BLaER1 (cell line): ENCODE measurements around the gene SHF.
A peak's percentile ranks its signal among the peaks of the same experiment; 100 is the strongest.

Experiments
- H3K27ac ChIP-seq: shearing (Covaris generic); formaldehyde crosslinking; 2 replicates; pipeline ENCODE4 v1.8.1; 2022
- H3K27me3 ChIP-seq: shearing (Covaris generic); formaldehyde crosslinking; 2 replicates; pipeline ENCODE4 v1.8.1; 2022
- H3K36me3 ChIP-seq: shearing (Covaris generic); formaldehyde crosslinking; 2 replicates; pipeline ENCODE4 v1.8.1; 2022
- H3K4me1 ChIP-seq: shearing (Covaris generic); formaldehyde crosslinking; 2 replicates; pipeline ENCODE4 v1.8.1; 2022
- H3K4me2 ChIP-seq: shearing (Covaris generic); formaldehyde crosslinking; 2 replicates; pipeline ENCODE4 v1.8.1; 2022
- H3K4me3 ChIP-seq: shearing (Covaris generic); formaldehyde crosslinking; 2 replicates; pipeline ENCODE4 v1.8.1; 2022
- H3K9ac ChIP-seq: shearing (Covaris generic); formaldehyde crosslinking; 2 replicates; pipeline ENCODE4 v1.8.1; 2022
- H3K9me3 ChIP-seq: shearing (Covaris generic); formaldehyde crosslinking; 2 replicates; pipeline ENCODE4 v1.8.1; 2022
- H4K20me1 ChIP-seq: shearing (Covaris generic); formaldehyde crosslinking; 2 replicates; pipeline ENCODE4 v1.8.1; 2022
- Cebpa-rat ChIP-seq: shearing (Covaris generic); IDR thresholded peaks from 2 replicates; pipeline ENCODE4 v1.8.1; 2022

The SHF gene

GRCh38 chr15:45120081-45120972 lies 67.4 kb downstream of the SHF start:
- H3K36me3 ChIP-seq: no peaks in the 10 kb centered on the region
- H3K9ac ChIP-seq: no peak overlapping the region
- peaks cover 27% of the 10 kb centered on the region for H3K27me3 ChIP-seq

GRCh38 chr15:45118996-45119395 lies 68.8 kb downstream of the SHF start:
- Histone ChIP-seq H3K4me3 (no peak overlapping the region), H4K20me1 (no peaks in the 10 kb centered on the region), H3K4me2 (no peak overlapping the region), H3K27me3 (peaks cover 40% of the 10 kb centered on the region), H3K36me3 (no peaks in the 10 kb centered on the region), H3K27ac (no peak overlapping the region), H3K9me3 (peaks cover 7% of the 10 kb centered on the region), H3K9ac (no peak overlapping the region), H3K4me1 (no peaks in the 10 kb centered on the region)
- TF ChIP-seq Cebpa-rat: no peak

More at GRCh38 chr15:45120081-45120972, 67.4 kb downstream of the SHF start:
- no peak overlapping the region for H3K27ac ChIP-seq
- no peak overlapping the region for H3K4me2 ChIP-seq
- no peaks in the 10 kb centered on the region for H3K9me3 ChIP-seq
- H3K4me3 ChIP-seq: no peak overlapping the region
- H3K4me1 ChIP-seq: no peaks in the 10 kb centered on the region
- no peaks in the 10 kb centered on the region for H4K20me1 ChIP-seq
- no peak for TF ChIP-seq Cebpa-rat

- Histone ChIP-seq H3K27me3 (peaks cover 48% of the 10 kb centered on the region), H3K4me2 (peak overlapping the region; percentile 20; the same call in 1 of the 2 replicates)
These were observed 69.6 kb downstream of the SHF start for GRCh38 chr15:45118131-45118588.

GRCh38 chr15:45117308-45118130 lies 70.2 kb downstream of the SHF start:
- H3K4me1 ChIP-seq: no peaks in the 10 kb centered on the region
- no peaks in the 10 kb centered on the region for H3K36me3 ChIP-seq
- H4K20me1 ChIP-seq: no peaks in the 10 kb centered on the region
- H3K4me2 ChIP-seq: peak overlapping the region; percentile 20; the same call in 1 of the 2 replicates
- no peak overlapping the region for H3K4me3 ChIP-seq
- H3K27me3 ChIP-seq: peaks cover 55% of the 10 kb centered on the region
- no peak overlapping the region for H3K9ac ChIP-seq
- no peak overlapping the region for H3K27ac ChIP-seq
- peaks cover 22% of the 10 kb centered on the region for H3K9me3 ChIP-seq
- no peak for TF ChIP-seq Cebpa-rat

More at GRCh38 chr15:45118131-45118588, 69.6 kb downstream of the SHF start:
- Histone ChIP-seq H3K36me3 (no peaks in the 10 kb centered on the region), H3K9ac (no peak overlapping the region), H3K27ac (no peak overlapping the region), H3K4me3 (no peak overlapping the region), H3K9me3 (peaks cover 16% of the 10 kb centered on the region), H4K20me1 (no peaks in the 10 kb centered on the region), H3K4me1 (no peaks in the 10 kb centered on the region)
- no peak for TF ChIP-seq Cebpa-rat
